HEK293 (cell line): ENCODE measurements around the gene RWDD1.

Source experiments
- CTCF ChIP-seq: fragments of 450-650 bp; formaldehyde crosslinking; IDR thresholded peaks from 2 replicates; pipeline ENCODE4 v1.5.1; 2016; ENCODE audit warnings: missing biosample characterization, missing genetic modification characterization
- EGR2 ChIP-seq: fragments of 450-650 bp; formaldehyde crosslinking; IDR thresholded peaks from 2 replicates; pipeline ENCODE4 v1.5.1; 2016; ENCODE audit warnings: low read depth, missing biosample characterization, missing genetic modification characterization
- MZF1 ChIP-seq: fragments of 450-650 bp; formaldehyde crosslinking; IDR thresholded peaks from 2 replicates; pipeline ENCODE4 v1.5.1; 2017; ENCODE audit warnings: missing biosample characterization, missing genetic modification characterization, borderline replicate concordance
- SETDB1 ChIP-seq: IDR thresholded peaks from one replicate; pipeline ENCODE4 v1.6.1; 2017; ENCODE audit warnings: mild to moderate bottlenecking, low read length, moderate library complexity, mixed read lengths; ENCODE audit not compliant: insufficient read length
- SP2 ChIP-seq: fragments of 450-650 bp; formaldehyde crosslinking; IDR thresholded peaks from 2 replicates; pipeline ENCODE4 v1.5.1; 2016; ENCODE audit warnings: missing biosample characterization, missing genetic modification characterization
- YY1 ChIP-seq: fragments of 450-650 bp; formaldehyde crosslinking; IDR thresholded peaks from 2 replicates; pipeline ENCODE4 v1.5.1; 2018; ENCODE audit warnings: missing biosample characterization, missing genetic modification characterization
- ZBTB17 ChIP-seq: fragments of 450-650 bp; formaldehyde crosslinking; IDR thresholded peaks from 2 replicates; pipeline ENCODE4 v1.5.1; 2016; ENCODE audit warnings: missing biosample characterization, missing genetic modification characterization
- ZNF24 ChIP-seq: fragments of 450-650 bp; formaldehyde crosslinking; IDR thresholded peaks from 2 replicates; pipeline ENCODE4 v1.5.1; 2016; ENCODE audit warnings: missing biosample characterization, missing genetic modification characterization
- ZNF274 ChIP-seq, 2 experiments: fragments of 200-500 bp in 1 of 2; fragments of 450-650 bp in 1 of 2; sonication (Bioruptor generic) in 1 of 2; formaldehyde crosslinking in 1 of 2; IDR thresholded peaks; 2 replicates each; pipeline versions ENCODE4 v1.5.1 to v1.6.1; 2014 to 2016; ENCODE audit warnings: borderline replicate concordance in 1 of 2, inconsistent platforms in 1 of 2, low read length in 1 of 2, missing biosample characterization in 1 of 2, missing genetic modification characterization in 1 of 2
- ZNF398 ChIP-seq: fragments of 450-650 bp; formaldehyde crosslinking; IDR thresholded peaks from 2 replicates; pipeline ENCODE4 v1.5.1; 2017; ENCODE audit warnings: missing biosample characterization, missing genetic modification characterization
- ZNF423 ChIP-seq: fragments of 450-650 bp; formaldehyde crosslinking; IDR thresholded peaks from 2 replicates; pipeline ENCODE4 v1.5.1; 2016; ENCODE audit warnings: missing biosample characterization, missing genetic modification characterization
- ZNF701 ChIP-seq: fragments of 450-650 bp; formaldehyde crosslinking; IDR thresholded peaks from 2 replicates; pipeline ENCODE4 v1.5.1; 2016; ENCODE audit warnings: missing biosample characterization, missing genetic modification characterization
- TF ChIP-seq, protein P1 (sequence below): fragments of 450-650 bp; formaldehyde crosslinking; IDR thresholded peaks from 2 replicates; pipeline ENCODE4 v1.5.1; 2016; ENCODE audit warnings: missing biosample characterization, missing genetic modification characterization
- TF ChIP-seq, protein P2 (sequence below): sonication (generic); formaldehyde crosslinking; IDR thresholded peaks from 2 replicates; pipeline ENCODE4 v1.8.1; 2022; ENCODE audit warnings: mild to moderate bottlenecking, moderate library complexity, missing genetic modification reagents

DNA sequence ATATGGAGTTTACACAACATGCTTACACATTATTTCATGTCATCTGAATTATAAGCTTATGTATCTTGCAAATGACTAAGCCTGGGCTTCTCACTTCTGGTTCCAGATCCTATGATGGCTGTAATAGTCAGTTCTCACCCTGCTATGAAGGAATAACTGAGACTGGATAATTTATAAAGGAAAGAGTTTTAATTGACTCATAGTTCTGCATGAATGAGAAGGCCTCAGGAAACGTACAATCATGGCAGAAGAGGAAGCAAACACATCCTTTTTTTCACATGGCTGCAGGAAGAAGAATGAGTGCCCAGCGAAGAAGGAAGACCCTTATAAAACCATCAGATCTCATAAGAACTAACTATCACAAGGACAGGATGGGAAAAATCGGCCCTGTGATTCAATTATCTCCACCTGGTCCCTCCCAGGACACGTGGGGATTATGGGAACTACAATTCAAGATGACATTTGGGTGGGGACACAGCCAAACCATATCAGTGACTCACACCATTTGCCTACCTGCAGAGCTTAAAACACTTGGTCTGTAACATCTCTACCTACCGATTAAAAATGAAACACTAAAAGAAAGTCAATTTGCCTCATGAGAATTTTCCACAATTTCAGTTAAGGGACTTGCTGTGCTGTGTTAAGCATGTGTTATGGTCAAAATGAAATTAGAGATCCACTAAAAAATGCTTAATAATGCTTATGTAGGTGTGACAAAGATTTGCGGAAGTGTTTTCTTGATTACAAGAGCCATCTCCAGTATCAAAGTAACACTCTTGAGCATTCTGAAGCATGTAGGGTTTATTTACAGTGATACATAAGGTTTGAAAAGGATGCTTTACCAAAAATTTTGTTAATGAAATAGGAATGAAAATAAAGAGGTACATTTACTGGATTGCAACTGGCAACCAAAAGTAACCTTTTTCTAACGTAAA is 2.2 kb upstream of the RWDD1 start:
- TF ChIP-seq CTCF (tag by site-specific recombination) (no peak), MZF1 (tag by site-specific recombination) (no peak), YY1 (tag by site-specific recombination) (no peak), SETDB1 (no peak), ZNF423 (no peak), EGR2 (tag by site-specific recombination) (no peak), SP2 (tag by site-specific recombination) (no peak), ZNF701 (tag by site-specific recombination) (no peak), ZNF274 (IDR thresholded peaks at IDR 0.05; ENCODE audit: low read length) (no peak), ZNF274 (tag by site-specific recombination; IDR thresholded peaks at IDR 0.05; ENCODE audit: borderline replicate concordance) (no peak), ZBTB17 (no peak), ZNF398 (tag by site-specific recombination) (no peak), ZNF24 (tag by site-specific recombination) (no peak)
- TF ChIP-seq, protein P1, sequence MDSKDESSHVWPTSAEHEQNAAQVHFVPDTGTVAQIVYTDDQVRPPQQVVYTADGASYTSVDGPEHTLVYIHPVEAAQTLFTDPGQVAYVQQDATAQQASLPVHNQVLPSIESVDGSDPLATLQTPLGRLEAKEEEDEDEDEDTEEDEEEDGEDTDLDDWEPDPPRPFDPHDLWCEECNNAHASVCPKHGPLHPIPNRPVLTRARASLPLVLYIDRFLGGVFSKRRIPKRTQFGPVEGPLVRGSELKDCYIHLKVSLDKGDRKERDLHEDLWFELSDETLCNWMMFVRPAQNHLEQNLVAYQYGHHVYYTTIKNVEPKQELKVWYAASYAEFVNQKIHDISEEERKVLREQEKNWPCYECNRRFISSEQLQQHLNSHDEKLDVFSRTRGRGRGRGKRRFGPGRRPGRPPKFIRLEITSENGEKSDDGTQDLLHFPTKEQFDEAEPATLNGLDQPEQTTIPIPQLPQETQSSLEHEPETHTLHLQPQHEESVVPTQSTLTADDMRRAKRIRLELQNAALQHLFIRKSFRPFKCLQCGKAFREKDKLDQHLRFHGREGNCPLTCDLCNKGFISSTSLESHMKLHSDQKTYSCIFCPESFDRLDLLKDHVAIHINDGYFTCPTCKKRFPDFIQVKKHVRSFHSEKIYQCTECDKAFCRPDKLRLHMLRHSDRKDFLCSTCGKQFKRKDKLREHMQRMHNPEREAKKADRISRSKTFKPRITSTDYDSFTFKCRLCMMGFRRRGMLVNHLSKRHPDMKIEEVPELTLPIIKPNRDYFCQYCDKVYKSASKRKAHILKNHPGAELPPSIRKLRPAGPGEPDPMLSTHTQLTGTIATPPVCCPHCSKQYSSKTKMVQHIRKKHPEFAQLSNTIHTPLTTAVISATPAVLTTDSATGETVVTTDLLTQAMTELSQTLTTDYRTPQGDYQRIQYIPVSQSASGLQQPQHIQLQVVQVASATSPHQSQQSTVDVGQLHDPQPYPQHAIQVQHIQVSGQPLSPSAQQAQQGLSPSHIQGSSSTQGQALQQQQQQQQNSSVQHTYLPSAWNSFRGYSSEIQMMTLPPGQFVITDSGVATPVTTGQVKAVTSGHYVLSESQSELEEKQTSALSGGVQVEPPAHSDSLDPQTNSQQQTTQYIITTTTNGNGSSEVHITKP, result no peak
- TF ChIP-seq, protein P2, sequence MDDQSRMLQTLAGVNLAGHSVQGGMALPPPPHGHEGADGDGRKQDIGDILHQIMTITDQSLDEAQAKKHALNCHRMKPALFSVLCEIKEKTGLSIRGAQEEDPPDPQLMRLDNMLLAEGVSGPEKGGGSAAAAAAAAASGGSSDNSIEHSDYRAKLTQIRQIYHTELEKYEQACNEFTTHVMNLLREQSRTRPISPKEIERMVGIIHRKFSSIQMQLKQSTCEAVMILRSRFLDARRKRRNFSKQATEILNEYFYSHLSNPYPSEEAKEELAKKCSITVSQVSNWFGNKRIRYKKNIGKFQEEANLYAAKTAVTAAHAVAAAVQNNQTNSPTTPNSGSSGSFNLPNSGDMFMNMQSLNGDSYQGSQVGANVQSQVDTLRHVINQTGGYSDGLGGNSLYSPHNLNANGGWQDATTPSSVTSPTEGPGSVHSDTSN (CRISPR knock-in tag), result no peak
